ENCODE measurements around the gene HSD17B12.

The HSD17B12 gene

DNA sequence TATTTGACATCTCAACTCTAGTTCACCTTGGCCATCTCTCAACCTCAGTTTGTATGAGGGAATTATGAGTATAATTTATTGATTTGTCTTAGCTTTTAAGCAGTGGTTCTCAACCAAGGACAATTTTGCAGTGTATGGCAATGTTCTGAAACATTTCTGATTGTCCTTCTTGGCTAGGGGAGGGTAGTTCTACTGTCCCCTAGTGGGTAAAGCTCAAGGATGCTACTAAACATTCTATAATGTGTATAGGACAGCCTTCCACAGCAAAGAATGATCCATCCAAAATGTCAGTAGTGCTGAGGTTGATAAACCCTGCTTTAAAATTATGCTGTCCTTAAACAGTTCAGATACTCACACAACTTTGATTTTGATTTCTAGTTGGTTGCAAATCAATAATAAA lies 122.0 kb downstream of the HSD17B12 start:
- ChIA-PET POLR2A (no interaction called here), CTCF (interaction anchor here (0.9 to 1.7 kb wide), 3 partner anchors 15 to 230 kb away, joined by 3 to 9 read pairs (median 3); no protein-coding TSS in a partner anchor)

GRCh38 chr11:43803766-43804165 lies 123.2 kb downstream of the HSD17B12 start:
- no peak for DNase-seq
- H3K27ac ChIP-seq (ENCODE audit: insufficient read depth in 1 of 2, low read depth in 1 of 2, low read length in 2 of 2, poor library complexity in 1 of 2, severe bottlenecking in 2 of 2): no peak overlapping the region
- H3K27me3 ChIP-seq (replicated peaks in 2 of 5; ENCODE audit: control insufficient read depth in 4 of 5, insufficient read depth in 5 of 5, low read length in 4 of 5): no peaks in the 10 kb centered on the region
- H3K4me3 ChIP-seq (ENCODE audit: control insufficient read depth in 1 of 7, extremely low read depth in 1 of 7, insufficient read depth in 4 of 7, low read depth in 2 of 7, low read length in 6 of 7): no peak overlapping the region
- H3K36me3 ChIP-seq (ENCODE audit: control insufficient read depth in 4 of 4, insufficient read depth in 4 of 4, low read length in 3 of 4): peaks cover 6 to 38% (median 17%) of the 10 kb centered on the region in 4 experiments
- ChIA-PET CTCF (no interaction called here), POLR2A (no interaction called here)
- 0% methylated on average over 1 of the region's 3 CpGs for WGBS (ENCODE audit: insufficient coverage)
- peaks cover 2 to 9% (median 7%) of the 10 kb centered on the region in 5 experiments for H3K9me3 ChIP-seq (ENCODE audit: control extremely low read depth in 1 of 5, control insufficient read depth in 4 of 5, insufficient read depth in 2 of 5, low read depth in 1 of 5, low read length in 4 of 5)
- no peaks in the 10 kb centered on the region for H3K4me1 ChIP-seq (ENCODE audit: control extremely low read depth in 1 of 4, control insufficient read depth in 4 of 4, insufficient read depth in 4 of 4, low read length in 3 of 4)

More for the DNA sequence above, 122.0 kb downstream of the HSD17B12 start:
- Histone ChIP-seq H3K4me3 (ENCODE audit: control insufficient read depth in 1 of 7, extremely low read depth in 1 of 7, insufficient read depth in 4 of 7, low read depth in 2 of 7, low read length in 6 of 7) (no peak overlapping the region), H3K27me3 (replicated peaks in 2 of 5; ENCODE audit: control insufficient read depth in 4 of 5, insufficient read depth in 5 of 5, low read length in 4 of 5) (no peaks in the 10 kb centered on the region), H3K4me1 (ENCODE audit: control extremely low read depth in 1 of 4, control insufficient read depth in 4 of 4, insufficient read depth in 4 of 4, low read length in 3 of 4) (no peaks in the 10 kb centered on the region), H3K27ac (ENCODE audit: insufficient read depth in 1 of 2, low read depth in 1 of 2, low read length in 2 of 2, poor library complexity in 1 of 2, severe bottlenecking in 2 of 2) (no peak overlapping the region), H3K9me3 (ENCODE audit: control extremely low read depth in 1 of 5, control insufficient read depth in 4 of 5, insufficient read depth in 2 of 5, low read depth in 1 of 5, low read length in 4 of 5) (peaks cover 2 to 9% (median 7%) of the 10 kb centered on the region in 5 experiments), H3K36me3 (ENCODE audit: control insufficient read depth in 4 of 4, insufficient read depth in 4 of 4, low read length in 3 of 4) (peaks cover 6 to 47% (median 17%) of the 10 kb centered on the region in 4 experiments)
- DNase-seq: peak; percentile 5 to 35 (median 27)

DNA sequence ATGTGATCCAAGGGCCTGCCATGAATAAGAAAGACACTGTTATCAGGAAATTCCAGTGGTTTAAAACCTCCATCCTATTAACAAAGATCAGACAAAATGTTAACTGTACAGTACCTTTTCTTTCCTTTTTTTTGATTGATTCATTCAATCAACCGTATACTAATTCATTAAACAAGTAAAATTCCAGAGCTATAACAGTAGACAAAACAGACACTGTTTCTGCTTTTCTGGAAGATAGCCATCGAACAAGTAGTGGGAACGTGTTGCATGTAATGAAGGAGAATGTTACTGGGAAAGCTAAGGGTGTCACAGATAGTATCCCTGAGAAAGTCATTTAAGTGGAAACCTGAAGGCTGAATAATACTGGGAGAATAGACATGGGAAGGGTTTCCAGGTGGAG lies 126.4 kb downstream of the HSD17B12 start:
- Histone ChIP-seq H3K27ac (ENCODE audit: insufficient read depth in 1 of 2, low read depth in 1 of 2, low read length in 2 of 2, poor library complexity in 1 of 2, severe bottlenecking in 2 of 2) (no peak overlapping the region), H3K9me3 (ENCODE audit: control extremely low read depth in 1 of 5, control insufficient read depth in 4 of 5, insufficient read depth in 2 of 5, low read depth in 1 of 5, low read length in 4 of 5) (peaks cover 2 to 9% (median 7%) of the 10 kb centered on the region in 5 experiments), H3K4me3 (ENCODE audit: control insufficient read depth in 1 of 7, extremely low read depth in 1 of 7, insufficient read depth in 4 of 7, low read depth in 2 of 7, low read length in 6 of 7) (no peak overlapping the region), H3K27me3 (replicated peaks in 2 of 5; ENCODE audit: control insufficient read depth in 4 of 5, insufficient read depth in 5 of 5, low read length in 4 of 5) (no peaks in the 10 kb centered on the region), H3K4me1 (ENCODE audit: control extremely low read depth in 1 of 4, control insufficient read depth in 4 of 4, insufficient read depth in 4 of 4, low read length in 3 of 4) (no peaks in the 10 kb centered on the region), H3K36me3 (ENCODE audit: control insufficient read depth in 4 of 4, insufficient read depth in 4 of 4, low read length in 3 of 4) (peaks cover 6 to 32% (median 13%) of the 10 kb centered on the region in 4 experiments)
- 100% methylated on average over 2 of the region's 3 CpGs for WGBS (ENCODE audit: insufficient coverage)
- ChIA-PET POLR2A (interaction anchor here (0.6 kb wide), 1 partner anchor 8 kb away, joined by 4 read pairs; no protein-coding TSS in a partner anchor), CTCF (interaction anchor here (1.1 kb wide), 1 partner anchor 17 kb away, joined by 3 read pairs; no protein-coding TSS in a partner anchor)
- no peak for DNase-seq

- Histone ChIP-seq H3K36me3 (ENCODE audit: control insufficient read depth in 4 of 4, insufficient read depth in 4 of 4, low read length in 3 of 4) (peaks cover 4 to 22% (median 7%) of the 10 kb centered on the region in 4 experiments), H3K27me3 (replicated peaks in 2 of 5; ENCODE audit: control insufficient read depth in 4 of 5, insufficient read depth in 5 of 5, low read length in 4 of 5) (no peaks in the 10 kb centered on the region), H3K9me3 (ENCODE audit: control extremely low read depth in 1 of 5, control insufficient read depth in 4 of 5, insufficient read depth in 2 of 5, low read depth in 1 of 5, low read length in 4 of 5) (peaks cover 0 to 2% (median 1%) of the 10 kb centered on the region in 5 experiments), H3K27ac (ENCODE audit: insufficient read depth in 1 of 2, low read depth in 1 of 2, low read length in 2 of 2, poor library complexity in 1 of 2, severe bottlenecking in 2 of 2) (no peak overlapping the region), H3K4me1 (ENCODE audit: control extremely low read depth in 1 of 4, control insufficient read depth in 4 of 4, insufficient read depth in 4 of 4, low read length in 3 of 4) (no peaks in the 10 kb centered on the region), H3K4me3 (ENCODE audit: control insufficient read depth in 1 of 7, extremely low read depth in 1 of 7, insufficient read depth in 4 of 7, low read depth in 2 of 7, low read length in 6 of 7) (no peak overlapping the region)
- ChIA-PET CTCF (no interaction called here), POLR2A (no interaction called here)
- DNase-seq: no peak
- WGBS (ENCODE audit: insufficient coverage): no CpG with 5 or more reads among the region's 7 CpGs
Observed at GRCh38 chr11:43810929-43811596, 130.5 kb downstream of the HSD17B12 start.

DNA sequence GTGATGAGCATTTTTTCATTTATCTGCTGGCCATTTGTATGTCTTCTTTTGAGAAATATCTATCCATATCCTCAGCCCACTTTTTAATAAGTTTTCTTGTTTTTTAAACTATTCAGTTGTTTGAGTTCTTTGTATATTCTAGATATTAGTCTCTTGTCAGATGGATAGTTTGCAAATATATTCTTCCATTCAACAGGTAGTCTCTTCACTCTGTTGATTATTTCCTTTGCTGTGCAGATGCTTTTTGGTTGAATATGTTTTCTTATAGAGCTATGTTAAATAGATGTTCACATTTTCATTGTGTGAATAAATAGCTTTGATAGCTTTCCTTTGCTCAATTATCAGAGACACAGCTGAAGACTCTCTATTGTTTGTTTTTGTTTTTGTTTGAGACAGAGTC lies 131.9 kb downstream of the HSD17B12 start:
- Histone ChIP-seq H3K9me3 (ENCODE audit: control extremely low read depth in 1 of 5, control insufficient read depth in 4 of 5, insufficient read depth in 2 of 5, low read depth in 1 of 5, low read length in 4 of 5) (no peaks in the 10 kb centered on the region), H3K27me3 (replicated peaks in 2 of 5; ENCODE audit: control insufficient read depth in 4 of 5, insufficient read depth in 5 of 5, low read length in 4 of 5) (no peaks in the 10 kb centered on the region), H3K4me1 (ENCODE audit: control extremely low read depth in 1 of 4, control insufficient read depth in 4 of 4, insufficient read depth in 4 of 4, low read length in 3 of 4) (no peaks in the 10 kb centered on the region), H3K4me3 (ENCODE audit: control insufficient read depth in 1 of 7, extremely low read depth in 1 of 7, insufficient read depth in 4 of 7, low read depth in 2 of 7, low read length in 6 of 7) (no peak overlapping the region), H3K36me3 (ENCODE audit: control insufficient read depth in 4 of 4, insufficient read depth in 4 of 4, low read length in 3 of 4) (peaks cover 2 to 20% (median 7%) of the 10 kb centered on the region in 4 experiments), H3K27ac (ENCODE audit: insufficient read depth in 1 of 2, low read depth in 1 of 2, low read length in 2 of 2, poor library complexity in 1 of 2, severe bottlenecking in 2 of 2) (no peak overlapping the region)
- CTCF ChIA-PET: no interaction called here
- POLR2A ChIA-PET: no interaction called here
- DNase-seq: no peak

- ChIA-PET POLR2A (no interaction called here), CTCF (no interaction called here)
- DNase-seq: no peak
- WGBS (ENCODE audit: insufficient coverage): no CpG with 5 or more reads among the region's 1 CpG
- H3K27ac ChIP-seq (ENCODE audit: insufficient read depth in 1 of 2, low read depth in 1 of 2, low read length in 2 of 2, poor library complexity in 1 of 2, severe bottlenecking in 2 of 2): no peak overlapping the region
- H3K9me3 ChIP-seq (ENCODE audit: control extremely low read depth in 1 of 5, control insufficient read depth in 4 of 5, insufficient read depth in 2 of 5, low read depth in 1 of 5, low read length in 4 of 5): peaks cover 0 to 2% (median 0%) of the 10 kb centered on the region in 5 experiments
- no peaks in the 10 kb centered on the region for H3K4me1 ChIP-seq (ENCODE audit: control extremely low read depth in 1 of 4, control insufficient read depth in 4 of 4, insufficient read depth in 4 of 4, low read length in 3 of 4)
- H3K4me3 ChIP-seq (ENCODE audit: control insufficient read depth in 1 of 7, extremely low read depth in 1 of 7, insufficient read depth in 4 of 7, low read depth in 2 of 7, low read length in 6 of 7): no peak overlapping the region
- peaks cover 5 to 53% (median 16%) of the 10 kb centered on the region in 4 experiments for H3K36me3 ChIP-seq (ENCODE audit: control insufficient read depth in 4 of 4, insufficient read depth in 4 of 4, low read length in 3 of 4)
- H3K27me3 ChIP-seq (replicated peaks in 2 of 5; ENCODE audit: control insufficient read depth in 4 of 5, insufficient read depth in 5 of 5, low read length in 4 of 5): no peaks in the 10 kb centered on the region
Observed at GRCh38 chr11:43818220-43818619, 137.7 kb downstream of the HSD17B12 start.

DNA sequence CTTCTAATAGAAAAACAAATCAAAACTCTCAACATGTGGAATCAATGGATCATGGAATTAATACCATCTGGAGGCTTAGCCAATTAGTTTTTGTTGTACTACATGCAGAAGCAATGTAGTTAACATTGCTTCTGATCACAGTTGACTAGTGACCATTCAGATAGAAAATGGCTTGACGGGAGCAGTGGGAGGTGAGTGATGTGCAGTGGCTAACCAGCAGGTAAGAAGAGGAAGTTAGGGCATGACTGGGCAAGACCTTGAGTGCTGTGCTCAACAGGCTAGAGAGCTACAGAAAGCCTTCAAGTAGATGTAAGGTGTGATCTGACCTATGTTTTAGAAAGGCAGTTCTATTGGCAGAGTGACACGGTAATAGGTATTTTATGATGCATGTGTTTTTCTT lies 139.4 kb downstream of the HSD17B12 start:
- Histone ChIP-seq H3K9me3 (ENCODE audit: control extremely low read depth in 1 of 5, control insufficient read depth in 4 of 5, insufficient read depth in 2 of 5, low read depth in 1 of 5, low read length in 4 of 5) (peaks cover 0 to 2% (median 0%) of the 10 kb centered on the region in 5 experiments), H3K4me1 (ENCODE audit: control extremely low read depth in 1 of 4, control insufficient read depth in 4 of 4, insufficient read depth in 4 of 4, low read length in 3 of 4) (no peaks in the 10 kb centered on the region), H3K4me3 (ENCODE audit: control insufficient read depth in 1 of 7, extremely low read depth in 1 of 7, insufficient read depth in 4 of 7, low read depth in 2 of 7, low read length in 6 of 7) (no peak overlapping the region), H3K27ac (ENCODE audit: insufficient read depth in 1 of 2, low read depth in 1 of 2, low read length in 2 of 2, poor library complexity in 1 of 2, severe bottlenecking in 2 of 2) (no peak overlapping the region), H3K36me3 (ENCODE audit: control insufficient read depth in 4 of 4, insufficient read depth in 4 of 4, low read length in 3 of 4) (peaks cover 8 to 60% (median 17%) of the 10 kb centered on the region in 4 experiments), H3K27me3 (replicated peaks in 2 of 5; ENCODE audit: control insufficient read depth in 4 of 5, insufficient read depth in 5 of 5, low read length in 4 of 5) (no peaks in the 10 kb centered on the region)
- 95% methylated on average over 2 of the region's 2 CpGs for WGBS (ENCODE audit: insufficient coverage)
- DNase-seq: peak in 2 of 3 donors; percentile 24 to 41
- POLR2A ChIA-PET: interaction anchor here (0.6 kb wide), 1 partner anchor 30 kb away, joined by 3 read pairs; no protein-coding TSS in a partner anchor
- CTCF ChIA-PET: no interaction called here

All from common myeloid progenitor, CD34-positive (primary cell).